Loucy (cell line): Measurements from ENCODE around the gene TAC4.

Experiments
- H2AFZ ChIP-seq: fragments of 200-600 bp; sonication (generic); 2 replicates; pipeline ENCODE4 v1.6.0; 2016; ENCODE audit warnings: antibody characterized with exemption, mild to moderate bottlenecking, low read length, moderate library complexity
- H3F3A ChIP-seq: fragments of 200-600 bp; 2 replicates; pipeline ENCODE4 v1.6.0; 2016; ENCODE audit warnings: antibody characterized with exemption, low read depth, mild to moderate bottlenecking
- H3K27me3 ChIP-seq: fragments of 200-600 bp; sonication (generic); 2 replicates; pipeline ENCODE4 v1.6.1; 2014; ENCODE audit warnings: low read length, mild to moderate bottlenecking; ENCODE audit not compliant: insufficient read depth, poor library complexity, severe bottlenecking
- H3K36me3 ChIP-seq: fragments of 200-600 bp; sonication (generic); 2 replicates; pipeline ENCODE4 v1.6.1; 2016; ENCODE audit warnings: low read length; ENCODE audit not compliant: insufficient read depth
- H3K4me1 ChIP-seq: fragments of 200-600 bp; sonication (generic); 2 replicates; pipeline ENCODE4 v1.5.1; 2014; ENCODE audit warnings: low read length, mild to moderate bottlenecking; ENCODE audit not compliant: insufficient read depth, poor library complexity, severe bottlenecking
- H3K4me2 ChIP-seq: fragments of 200-600 bp; sonication (generic); 2 replicates; pipeline ENCODE4 v1.6.0; 2014; ENCODE audit warnings: antibody characterized with exemption, low read length, low read depth, mild to moderate bottlenecking; ENCODE audit not compliant: poor library complexity, severe bottlenecking
- H3K4me3 ChIP-seq: fragments of 200-600 bp; sonication (generic); 2 replicates; pipeline ENCODE4 v1.5.1; 2014; ENCODE audit warnings: low read length, mild to moderate bottlenecking, mixed read lengths; ENCODE audit not compliant: poor library complexity, severe bottlenecking
- H3K79me2 ChIP-seq: fragments of 200-600 bp; sonication (generic); 2 replicates; pipeline ENCODE4 v1.6.1; 2014; ENCODE audit warnings: low read length; ENCODE audit not compliant: insufficient read depth
- H3K9ac ChIP-seq: fragments of 200-600 bp; sonication (generic); 2 replicates; pipeline ENCODE4 v1.6.0; 2014; ENCODE audit warnings: mild to moderate bottlenecking, low read depth, low read length, moderate library complexity; ENCODE audit not compliant: poor library complexity, severe bottlenecking
- H3K9me2 ChIP-seq: fragments of 200-600 bp; sonication (generic); replicated peaks from 2 replicates; pipeline ENCODE4 v1.6.1; 2016; ENCODE audit warnings: low read depth, low read length, mixed read lengths
- H3K9me3 ChIP-seq: fragments of 200-600 bp; sonication (generic); 2 replicates; pipeline ENCODE4 v1.6.1; 2014; ENCODE audit warnings: mild to moderate bottlenecking, antibody characterized with exemption, low read length, low read depth; ENCODE audit not compliant: insufficient read depth
- H4K20me1 ChIP-seq: fragments of 200-600 bp; sonication (generic); 2 replicates; pipeline ENCODE4 v1.6.0; 2014; ENCODE audit warnings: antibody characterized with exemption, low read length, mild to moderate bottlenecking; ENCODE audit not compliant: insufficient read depth, poor library complexity, severe bottlenecking
- CTCF ChIP-seq: fragments of 200-600 bp; sonication (generic); conservative IDR thresholded peaks from 2 replicates; pipeline ENCODE4 v1.5.1; 2014; ENCODE audit warnings: mild to moderate bottlenecking, antibody characterized with exemption, low read length
- EZH2phosphoT487 ChIP-seq: fragments of 200-600 bp; IDR thresholded peaks from 2 replicates; pipeline ENCODE4 v1.6.1; 2018; ENCODE audit warnings: antibody characterized with exemption, mild to moderate bottlenecking, moderate library complexity, borderline replicate concordance

TAC4 gene

GRCh38 chr17:49889500-49889899 lies 41.6 kb upstream of the TAC4 start:
- H3K9me3 ChIP-seq: no peaks in the 10 kb centered on the region
- H3K36me3 ChIP-seq: no peaks in the 10 kb centered on the region
- H3K9me2 ChIP-seq: no peaks in the 10 kb centered on the region
- TF ChIP-seq EZH2phosphoT487 (no peak), CTCF (no peak)
- no peaks in the 10 kb centered on the region for H3K27me3 ChIP-seq
- H3K79me2 ChIP-seq: no peaks in the 10 kb centered on the region
- H3K4me2 ChIP-seq: no peak overlapping the region
- H3K4me1 ChIP-seq: no peaks in the 10 kb centered on the region
- H2AFZ ChIP-seq: no peak overlapping the region
- no peak overlapping the region for H3K9ac ChIP-seq
- H4K20me1 ChIP-seq: no peaks in the 10 kb centered on the region
- no peaks in the 10 kb centered on the region for H3F3A ChIP-seq
- no peak overlapping the region for H3K4me3 ChIP-seq

DNA sequence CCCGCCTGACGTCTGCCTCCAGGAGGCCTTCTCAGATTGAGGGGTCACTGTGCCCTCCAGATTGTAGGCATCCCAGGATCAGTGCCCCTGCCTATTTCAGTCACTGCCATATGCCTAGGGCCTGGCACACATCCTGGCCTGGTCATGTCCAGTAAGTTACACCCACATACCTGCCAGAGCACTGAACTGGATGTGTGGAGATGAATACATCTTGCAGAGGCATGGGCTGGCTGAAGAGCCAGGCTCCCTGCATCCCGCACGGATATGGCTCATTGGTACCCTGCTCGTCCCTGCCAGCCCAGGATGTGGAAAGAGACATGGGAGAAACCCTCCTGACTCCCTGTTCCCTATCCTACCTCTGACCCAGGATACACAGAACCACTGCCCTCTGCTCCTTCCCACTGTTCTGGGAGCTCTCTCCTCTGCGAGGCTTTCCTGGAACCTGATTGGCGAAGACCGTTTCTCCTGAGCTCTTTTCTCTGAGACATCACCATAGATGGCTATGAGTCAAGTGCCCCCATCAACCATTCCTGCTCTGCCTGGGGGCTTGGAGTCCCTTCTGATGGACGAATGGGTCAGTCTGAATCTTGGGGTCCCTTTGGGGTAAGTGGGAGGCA lies 40.0 kb upstream of the TAC4 start:
- TF ChIP-seq CTCF: no peak
- no peak for TF ChIP-seq EZH2phosphoT487
- H3K4me3 ChIP-seq: no peak overlapping the region
- no peaks in the 10 kb centered on the region for H3K36me3 ChIP-seq
- H2AFZ ChIP-seq: no peak overlapping the region
- H3F3A ChIP-seq: no peaks in the 10 kb centered on the region
- no peaks in the 10 kb centered on the region for H4K20me1 ChIP-seq
- H3K27me3 ChIP-seq: no peaks in the 10 kb centered on the region
- H3K9ac ChIP-seq: no peak overlapping the region
- no peaks in the 10 kb centered on the region for H3K79me2 ChIP-seq
- H3K9me2 ChIP-seq: no peaks in the 10 kb centered on the region
- H3K4me2 ChIP-seq: no peak overlapping the region
- no peaks in the 10 kb centered on the region for H3K4me1 ChIP-seq
- H3K9me3 ChIP-seq: no peaks in the 10 kb centered on the region

GRCh38 chr17:49887086-49887743 lies 39.3 kb upstream of the TAC4 start:
- Histone ChIP-seq H3F3A (no peaks in the 10 kb centered on the region), H3K4me1 (no peaks in the 10 kb centered on the region), H3K9me3 (no peaks in the 10 kb centered on the region), H3K27me3 (no peaks in the 10 kb centered on the region), H3K9me2 (no peaks in the 10 kb centered on the region), H3K9ac (no peak overlapping the region), H3K4me3 (no peak overlapping the region), H3K4me2 (no peak overlapping the region), H2AFZ (no peak overlapping the region), H3K36me3 (no peaks in the 10 kb centered on the region), H3K79me2 (no peaks in the 10 kb centered on the region), H4K20me1 (no peaks in the 10 kb centered on the region)
- TF ChIP-seq CTCF: no peak
- no peak for TF ChIP-seq EZH2phosphoT487
